ENCODE data around the gene C12orf57. TPM values are rescaled to one million over a fixed set of nuclear protein-coding genes. Genes with fewer than 3 reads are reported as not detected.
A peak's percentile ranks its signal among the peaks of the same experiment; 100 is the strongest.

The C12orf57 gene
- total RNA-seq, 1 experiment from 2014 or later = 111 TPM

Small RNAs within 50 kb of the gene (microRNA-seq; reads per million reads assigned to microRNA genes)
- gene MIR141 (1,972 reads per million, percentile 92 among the genes with 10 or more reads in this experiment), gene MIR200C (47,568 reads per million, percentile 99 among the genes with 10 or more reads in this experiment)

Other genes with a start within 250 kb of the C12orf57 start
- gene PIANP, start 243.2 kb upstream of the C12orf57 start, total RNA-seq (2022) = 0.37 and 0.48 TPM in 2 replicates
- gene COPS7A, start 220.0 kb upstream of the C12orf57 start, total RNA-seq (2022) = 56.8 and 61.9 TPM in 2 replicates
- 303 and 309 TPM in 2 replicates for gene MLF2, start 190.9 kb upstream of the C12orf57 start, total RNA-seq (2022)
- 264 and 285 TPM in 2 replicates for gene PTMS, start 177.7 kb upstream of the C12orf57 start, total RNA-seq (2022)
- 1.9 and 3.2 TPM in 2 replicates for gene LAG3, start 171.5 kb upstream of the C12orf57 start, total RNA-seq (2022)
- not detected in 2 replicates for gene CD4, start 154.5 kb upstream of the C12orf57 start, total RNA-seq (2022)
- gene GPR162, start 122.2 kb upstream of the C12orf57 start, total RNA-seq (2022) = 0.81 and 1.2 TPM in 2 replicates
- 25.1 and 25.6 TPM in 2 replicates for gene P3H3, start 115.6 kb upstream of the C12orf57 start, total RNA-seq (2022)
- 3.9 and 5.1 TPM in 2 replicates for gene GNB3, start 103.1 kb upstream of the C12orf57 start, total RNA-seq (2022)
- gene CDCA3, start 92.7 kb upstream of the C12orf57 start, total RNA-seq (2022) = 147 and 152 TPM in 2 replicates
- 226 and 230 TPM in 2 replicates for gene USP5, start 91.9 kb upstream of the C12orf57 start, total RNA-seq (2022)
- 1,141 and 1,254 TPM in 2 replicates for gene TPI1, start 76.5 kb upstream of the C12orf57 start, total RNA-seq (2022)
- 23.7 and 24.7 TPM in 2 replicates for gene SPSB2, start 70.7 kb upstream of the C12orf57 start, total RNA-seq (2022)
- gene LRRC23, start 39.2 kb upstream of the C12orf57 start, total RNA-seq (2022) = 7.8 and 8.6 TPM in 2 replicates
- gene ENO2, start 29.4 kb upstream of the C12orf57 start, total RNA-seq (2022) = 23.2 and 25.3 TPM in 2 replicates
- 126 TPM in 2 replicates for gene ATN1, start 16.1 kb upstream of the C12orf57 start, total RNA-seq (2022)
- not detected in 2 replicates for gene RNU7-1, start 206 bp upstream of the C12orf57 start, total RNA-seq (2022)
- gene PTPN6, start 7.3 kb downstream of the C12orf57 start, total RNA-seq (2022) = 43.9 and 54.8 TPM in 2 replicates
- 411 and 479 TPM in 2 replicates for gene PHB2, start 26.6 kb downstream of the C12orf57 start, total RNA-seq (2022)
- 149 and 161 TPM in 2 replicates for gene EMG1, start 26.9 kb downstream of the C12orf57 start, total RNA-seq (2022)
- gene LPCAT3, start 74.5 kb downstream of the C12orf57 start, total RNA-seq (2022) = 142 and 155 TPM in 2 replicates
- 5.3 and 6.1 TPM in 2 replicates for gene C1S, start 116.7 kb downstream of the C12orf57 start, total RNA-seq (2022)
- 3.9 and 4.2 TPM in 2 replicates for gene C1R, start 148.4 kb downstream of the C12orf57 start, total RNA-seq (2022)
- gene C1RL, start 165.2 kb downstream of the C12orf57 start, total RNA-seq (2022) = 38.7 and 40.2 TPM in 2 replicates
- gene RBP5, start 184.9 kb downstream of the C12orf57 start, total RNA-seq (2022) = 0.86 and 1.8 TPM in 2 replicates
- gene CLSTN3, start 186.3 kb downstream of the C12orf57 start, total RNA-seq (2022) = 40.2 and 44.3 TPM in 2 replicates
- 74.5 and 82.7 TPM in 2 replicates for gene PEX5, start 245.7 kb downstream of the C12orf57 start, total RNA-seq (2022)

Measured in Caco-2 (cell line).